Breast epithelium (tissue), 4 donors: ENCODE data around the gene CATSPERB. TPM values are rescaled to one million over a fixed set of nuclear protein-coding genes. Genes with fewer than 3 reads are reported as not detected.
A peak's percentile ranks its signal among the peaks of the same experiment; 100 is the strongest.

Source experiments
- DNase-seq, 2 donors: peaks; one replicate each; pipeline ENCODE4 v3.0.0-alpha.2; 2019; ENCODE audit warnings: low spot score in 2 of 2
- H3K27ac ChIP-seq, 2 donors: fragments of 200-600 bp; sonication (generic) in 1 of 2; one replicate each; pipeline ENCODE4 v1.5.1; 2016 to 2019; ENCODE audit warnings: mild to moderate bottlenecking in 1 of 2
- H3K27me3 ChIP-seq, 2 donors: fragments of 200-600 bp; sonication (generic) in 1 of 2; one replicate each; pipeline versions ENCODE4 v1.5.1 to v1.6.0; 2017 to 2019; ENCODE audit warnings: control low read depth in 1 of 2, mild to moderate bottlenecking in 1 of 2
- H3K36me3 ChIP-seq: fragments of 200-600 bp; one replicate; pipeline ENCODE4 v1.5.1; 2019
- H3K4me1 ChIP-seq, 2 donors: fragments of 200-600 bp; sonication (generic); one replicate each; pipeline ENCODE4 v1.5.1; 2016 to 2019; ENCODE audit warnings: control low read depth in 1 of 2
- H3K4me3 ChIP-seq, 3 donors: fragments of 200-600 bp; sonication (generic); 1 replicate in 2 of 3; 2 replicates in 1 of 3; pipeline ENCODE4 v1.5.1; 2016 to 2019; ENCODE audit warnings: mild to moderate bottlenecking in 3 of 3, moderate library complexity in 2 of 3
- H3K9me3 ChIP-seq, 2 donors: fragments of 200-600 bp; sonication (generic) in 1 of 2; one replicate each; pipeline ENCODE4 v1.5.1; 2016 to 2019; ENCODE audit warnings: control low read depth in 1 of 2
- POLR2A ChIP-seq: fragments of 450-650 bp; IDR thresholded peaks from one replicate; pipeline ENCODE4 v1.6.1; 2016; ENCODE audit warnings: antibody characterized with exemption, mild to moderate bottlenecking, moderate library complexity
- POLR2AphosphoS5 ChIP-seq, 3 donors: sonication (generic); formaldehyde crosslinking; IDR thresholded peaks; one replicate each; pipeline ENCODE4 v1.6.1; 2017; ENCODE audit warnings: antibody characterized with exemption in 3 of 3
- intact Hi-C: fragments of 100-400 bp; cut with DNase I; formaldehyde crosslinking; loops from one replicate; pipeline ENCODE4 v1.15.1; 2023; ENCODE audit warnings: low total_unique reads
- total RNA-seq, 3 donors: library from RNA; depleted of rRNA; stranded (reverse); fragments of >200 nt; gene quantifications; one replicate each; pipeline ENCODE4 v1.1.0, GENCODE V29; 2016
- TF ChIP-seq, protein P1 (sequence below), 3 donors: fragments of 450-650 bp; IDR thresholded peaks; one replicate each; pipeline ENCODE4 v1.5.1; 2016 to 2017; ENCODE audit warnings: antibody characterized with exemption in 3 of 3, mild to moderate bottlenecking in 3 of 3, moderate library complexity in 3 of 3

Gene CATSPERB
- total RNA-seq, 3 donors from 2014 or later = 2.4 to 18.7 (median 16.1) TPM

GRCh38 chr14:91714805-91715204, 17.1 kb downstream of the CATSPERB start:
- Histone ChIP-seq H3K4me1 (no peaks in the 10 kb centered on the region), H3K27ac (no peak overlapping the region), H3K4me3 (no peak overlapping the region), H3K9me3 (no peaks in the 10 kb centered on the region), H3K36me3 (no peaks in the 10 kb centered on the region), H3K27me3 (no peaks in the 10 kb centered on the region)
- intact Hi-C loops = no loop called here
- TF ChIP-seq, protein P1, sequence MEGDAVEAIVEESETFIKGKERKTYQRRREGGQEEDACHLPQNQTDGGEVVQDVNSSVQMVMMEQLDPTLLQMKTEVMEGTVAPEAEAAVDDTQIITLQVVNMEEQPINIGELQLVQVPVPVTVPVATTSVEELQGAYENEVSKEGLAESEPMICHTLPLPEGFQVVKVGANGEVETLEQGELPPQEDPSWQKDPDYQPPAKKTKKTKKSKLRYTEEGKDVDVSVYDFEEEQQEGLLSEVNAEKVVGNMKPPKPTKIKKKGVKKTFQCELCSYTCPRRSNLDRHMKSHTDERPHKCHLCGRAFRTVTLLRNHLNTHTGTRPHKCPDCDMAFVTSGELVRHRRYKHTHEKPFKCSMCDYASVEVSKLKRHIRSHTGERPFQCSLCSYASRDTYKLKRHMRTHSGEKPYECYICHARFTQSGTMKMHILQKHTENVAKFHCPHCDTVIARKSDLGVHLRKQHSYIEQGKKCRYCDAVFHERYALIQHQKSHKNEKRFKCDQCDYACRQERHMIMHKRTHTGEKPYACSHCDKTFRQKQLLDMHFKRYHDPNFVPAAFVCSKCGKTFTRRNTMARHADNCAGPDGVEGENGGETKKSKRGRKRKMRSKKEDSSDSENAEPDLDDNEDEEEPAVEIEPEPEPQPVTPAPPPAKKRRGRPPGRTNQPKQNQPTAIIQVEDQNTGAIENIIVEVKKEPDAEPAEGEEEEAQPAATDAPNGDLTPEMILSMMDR (IDR thresholded peaks at IDR 0.05) = no peak
- no peak for TF ChIP-seq POLR2AphosphoS5 (IDR thresholded peaks at IDR 0.05)
- DNase-seq = no peak

DNA sequence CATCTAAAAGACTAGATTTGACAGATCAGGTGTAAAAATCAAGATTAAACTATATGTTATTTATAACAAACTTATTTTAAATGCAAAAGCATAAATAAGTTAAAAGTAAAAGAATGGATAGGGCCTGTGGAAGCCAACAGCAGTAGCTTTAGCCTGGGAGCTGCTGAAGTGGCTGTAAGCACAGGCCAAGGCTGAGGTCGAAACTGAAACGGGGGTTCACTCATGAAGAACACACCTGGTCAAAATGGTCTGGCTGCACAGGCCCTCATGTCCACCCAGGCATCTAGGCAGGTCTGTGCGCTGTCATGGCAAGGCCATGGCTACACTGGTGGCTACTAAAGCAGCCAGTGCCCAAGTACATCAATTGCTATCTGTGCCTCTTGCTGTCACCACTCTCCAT, 23.1 kb downstream of the CATSPERB start:
- Histone ChIP-seq H3K27ac (no peak overlapping the region), H3K4me3 (no peak overlapping the region), H3K36me3 (no peaks in the 10 kb centered on the region), H3K9me3 (no peaks in the 10 kb centered on the region), H3K27me3 (no peaks in the 10 kb centered on the region), H3K4me1 (no peaks in the 10 kb centered on the region)
- no peak for DNase-seq
- TF ChIP-seq, protein P1 (IDR thresholded peaks at IDR 0.05) = no peak
- TF ChIP-seq POLR2A (no peak), POLR2AphosphoS5 (IDR thresholded peaks at IDR 0.05) (no peak)
- intact Hi-C loops = no loop called here

DNA sequence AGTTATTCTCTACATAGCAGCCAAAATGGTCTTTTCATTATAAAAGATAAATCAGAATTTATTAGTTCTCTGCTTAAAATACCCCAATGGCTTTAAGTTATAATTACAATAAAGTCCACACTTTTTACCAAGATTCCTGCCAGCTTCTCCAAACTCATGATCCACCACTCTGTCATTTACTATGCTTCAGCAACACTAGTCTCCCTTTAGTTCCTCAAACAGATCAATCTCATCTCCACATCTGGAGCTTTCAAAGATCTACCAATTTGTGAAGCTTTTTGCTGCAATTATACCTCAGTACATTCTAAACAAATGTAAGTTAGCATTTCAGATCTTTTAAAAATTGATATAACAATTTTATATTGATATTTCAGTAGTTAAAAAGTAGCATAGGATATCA, 24.9 kb downstream of the CATSPERB start:
- H3K27ac ChIP-seq = no peak overlapping the region
- H3K4me3 ChIP-seq = no peak overlapping the region
- H3K9me3 ChIP-seq = no peaks in the 10 kb centered on the region
- no peak for DNase-seq
- no peaks in the 10 kb centered on the region for H3K36me3 ChIP-seq
- intact Hi-C loops = no loop called here
- no peaks in the 10 kb centered on the region for H3K4me1 ChIP-seq
- H3K27me3 ChIP-seq = no peaks in the 10 kb centered on the region
- no peak for TF ChIP-seq POLR2A
- TF ChIP-seq, protein P1 (IDR thresholded peaks at IDR 0.05) = no peak
- no peak for TF ChIP-seq POLR2AphosphoS5 (IDR thresholded peaks at IDR 0.05)

DNA sequence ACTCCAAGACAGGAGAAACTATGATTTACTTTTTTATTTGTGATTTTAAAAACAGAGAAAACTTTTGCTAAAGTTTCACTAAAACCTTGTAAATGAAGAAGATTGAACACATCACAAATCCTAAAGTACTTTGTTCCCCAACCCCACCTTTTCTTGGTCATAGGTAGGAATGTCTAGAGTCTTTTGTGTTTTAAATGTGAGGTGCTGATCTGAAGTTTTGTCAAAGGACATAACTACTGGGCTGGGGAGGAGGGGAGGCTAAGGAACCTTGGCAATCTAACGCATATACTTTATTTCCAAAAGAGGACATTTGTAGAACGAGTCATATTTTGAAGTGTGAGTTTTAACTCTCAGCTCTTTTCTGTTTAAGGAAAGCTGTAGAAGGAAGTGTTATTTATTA, 37.2 kb downstream of the CATSPERB start:
- intact Hi-C loops = no loop called here

DNA sequence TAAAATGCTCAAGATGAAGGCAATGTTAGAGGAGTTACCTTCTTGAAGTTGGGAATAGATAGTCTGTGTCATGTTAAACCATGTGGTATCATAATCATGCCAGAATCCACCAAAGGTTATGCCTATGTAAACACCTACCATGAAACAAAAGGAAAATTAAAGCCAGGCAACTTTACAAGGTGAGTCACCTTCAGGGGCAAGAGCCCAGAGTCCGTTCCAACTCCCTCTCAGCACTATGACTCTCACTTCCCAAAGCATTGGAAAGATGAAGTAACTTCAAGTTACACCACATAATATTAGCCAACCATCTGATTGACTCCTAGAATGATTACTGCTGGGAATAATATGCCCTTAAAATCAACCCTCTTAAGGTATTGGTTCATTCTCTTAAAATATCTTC, 38.5 kb downstream of the CATSPERB start:
- TF ChIP-seq POLR2A (no peak), POLR2AphosphoS5 (IDR thresholded peaks at IDR 0.05) (no peak)
- TF ChIP-seq, protein P1 (IDR thresholded peaks at IDR 0.05) = no peak

More for the DNA sequence above, 37.2 kb downstream of the CATSPERB start:
- no peaks in the 10 kb centered on the region for H3K36me3 ChIP-seq
- no peak overlapping the region for H3K4me3 ChIP-seq
- H3K9me3 ChIP-seq = no peaks in the 10 kb centered on the region
- TF ChIP-seq POLR2AphosphoS5 (IDR thresholded peaks at IDR 0.05) (no peak), POLR2A (no peak)
- TF ChIP-seq, protein P1 (IDR thresholded peaks at IDR 0.05) = no peak
- no peak overlapping the region for H3K27ac ChIP-seq
- no peak for DNase-seq
- no peaks in the 10 kb centered on the region for H3K4me1 ChIP-seq
- no peaks in the 10 kb centered on the region for H3K27me3 ChIP-seq

More for the DNA sequence above, 38.5 kb downstream of the CATSPERB start:
- Histone ChIP-seq H3K27me3 (no peaks in the 10 kb centered on the region), H3K36me3 (no peaks in the 10 kb centered on the region), H3K4me1 (no peaks in the 10 kb centered on the region), H3K4me3 (no peak overlapping the region), H3K9me3 (no peaks in the 10 kb centered on the region), H3K27ac (peak overlapping the region in 1 of 2 donors; percentile 10)
- intact Hi-C loops = no loop called here
- no peak for DNase-seq
